Fibroblast of skin of left quadriceps (primary cell): ENCODE results near the gene TRPV6.

Experiments used
- DNase-seq, 2 experiments: peaks; one replicate each; pipeline ENCODE4 v3.0.0-alpha.2; 2013; ENCODE audit warnings: low read depth in 2 of 2

TRPV6 gene

DNA sequence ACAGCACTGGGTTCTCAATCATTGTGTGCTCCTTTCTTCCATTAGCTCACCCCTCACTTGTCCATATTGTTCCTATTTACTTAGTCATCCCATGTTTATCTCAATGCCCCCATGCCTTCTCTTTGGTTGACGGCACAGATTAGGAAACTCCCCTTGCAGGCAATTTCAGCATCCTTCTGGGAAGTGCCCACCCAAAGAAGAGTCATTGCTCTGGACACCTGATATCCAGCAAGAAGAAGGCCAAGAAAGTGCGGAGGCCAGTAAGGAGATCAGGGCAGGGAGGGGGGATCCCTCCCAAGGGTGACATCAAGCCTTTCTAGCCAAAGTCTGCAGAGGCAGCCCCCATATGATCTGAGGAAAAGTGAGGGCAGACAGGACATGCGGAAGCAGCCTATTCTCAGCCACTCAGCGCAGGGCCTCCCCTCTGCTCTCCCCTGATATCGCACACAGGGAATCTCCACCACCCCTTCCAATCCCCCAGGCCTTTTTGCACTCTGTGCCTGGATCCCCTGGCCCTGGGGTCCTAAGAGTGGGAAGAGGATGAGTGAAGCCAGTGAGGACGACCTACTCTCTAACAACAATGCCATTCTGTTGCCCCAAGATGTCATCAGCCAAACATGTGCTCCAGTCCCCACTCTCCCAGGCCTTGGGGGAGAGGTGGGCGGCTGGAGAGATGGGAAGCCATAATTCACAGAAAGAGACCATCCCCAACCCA is 1.8 kb downstream of the TRPV6 start:
- no peak for DNase-seq

DNA sequence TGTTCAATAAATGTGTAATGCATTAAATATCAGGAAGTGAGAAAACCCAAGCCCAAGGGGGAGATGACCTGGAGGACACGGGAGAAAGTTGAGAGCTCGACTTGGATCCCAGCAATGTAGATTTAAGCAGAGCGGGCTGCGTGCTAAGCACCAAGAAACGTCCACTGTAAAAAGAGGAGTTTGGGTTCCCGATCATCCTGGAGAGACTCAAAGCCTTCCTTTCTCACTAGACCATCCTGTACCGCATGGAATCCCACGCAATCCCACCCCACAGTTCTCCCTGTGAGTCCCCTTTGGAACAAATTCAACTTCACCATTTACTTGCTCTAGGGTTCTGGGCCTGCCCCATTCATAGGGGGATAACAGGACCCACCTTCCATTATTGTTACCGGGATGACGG is 2.4 kb downstream of the TRPV6 start:
- no peak for DNase-seq

DNA sequence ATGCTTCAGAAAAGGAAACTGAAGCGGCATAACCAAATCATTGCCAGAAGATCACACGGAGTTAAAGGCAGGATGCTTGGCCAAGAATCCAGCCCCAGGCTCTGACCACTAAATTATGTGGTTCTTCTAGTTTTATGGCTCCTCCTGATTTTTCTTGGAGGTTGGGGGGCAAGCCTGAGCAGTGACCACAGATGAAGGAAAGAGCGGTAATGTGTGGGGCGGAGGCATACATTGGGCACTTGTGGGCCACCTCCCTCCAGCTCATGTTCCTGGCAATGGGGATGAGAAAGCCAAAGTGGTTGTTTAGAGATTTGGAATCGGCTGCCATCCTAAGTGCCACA is 3.2 kb downstream of the TRPV6 start:
- no peak for DNase-seq

DNA sequence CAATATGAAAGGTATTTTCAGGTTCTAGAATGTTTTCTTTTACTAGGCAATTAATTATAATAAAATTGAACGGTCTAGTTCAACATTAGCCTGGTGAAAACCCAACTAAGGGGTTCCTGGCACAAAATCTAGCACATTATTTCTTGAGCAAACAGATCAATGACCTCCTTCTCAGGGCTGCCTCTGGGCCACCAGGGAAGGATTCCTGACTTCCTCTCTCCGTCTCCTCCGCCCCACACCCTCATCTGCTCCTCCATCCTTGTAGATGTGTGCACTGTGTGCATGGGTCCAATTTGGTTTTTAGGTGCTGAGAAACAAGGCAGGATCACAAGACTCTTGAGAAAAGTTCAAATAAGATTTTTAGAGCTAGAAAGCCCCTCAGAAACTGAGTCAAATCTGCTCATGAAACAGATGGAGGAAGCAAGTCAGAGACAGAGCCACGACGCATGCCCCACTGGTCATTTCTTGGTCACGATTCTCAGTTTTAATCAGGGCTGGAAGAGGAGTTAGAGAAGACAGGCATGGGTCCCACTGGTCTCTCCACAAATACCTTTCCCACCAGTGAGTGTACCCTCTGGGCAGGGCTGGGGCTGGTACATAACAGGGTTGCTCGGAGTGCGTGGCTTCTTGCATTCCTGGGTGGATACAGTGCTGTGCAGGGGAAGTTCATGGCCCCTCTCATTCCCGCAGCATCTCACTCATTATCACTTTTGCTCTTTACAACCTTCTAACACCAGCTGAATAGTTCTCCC is 3.8 kb downstream of the TRPV6 start:
- no peak for DNase-seq

DNA sequence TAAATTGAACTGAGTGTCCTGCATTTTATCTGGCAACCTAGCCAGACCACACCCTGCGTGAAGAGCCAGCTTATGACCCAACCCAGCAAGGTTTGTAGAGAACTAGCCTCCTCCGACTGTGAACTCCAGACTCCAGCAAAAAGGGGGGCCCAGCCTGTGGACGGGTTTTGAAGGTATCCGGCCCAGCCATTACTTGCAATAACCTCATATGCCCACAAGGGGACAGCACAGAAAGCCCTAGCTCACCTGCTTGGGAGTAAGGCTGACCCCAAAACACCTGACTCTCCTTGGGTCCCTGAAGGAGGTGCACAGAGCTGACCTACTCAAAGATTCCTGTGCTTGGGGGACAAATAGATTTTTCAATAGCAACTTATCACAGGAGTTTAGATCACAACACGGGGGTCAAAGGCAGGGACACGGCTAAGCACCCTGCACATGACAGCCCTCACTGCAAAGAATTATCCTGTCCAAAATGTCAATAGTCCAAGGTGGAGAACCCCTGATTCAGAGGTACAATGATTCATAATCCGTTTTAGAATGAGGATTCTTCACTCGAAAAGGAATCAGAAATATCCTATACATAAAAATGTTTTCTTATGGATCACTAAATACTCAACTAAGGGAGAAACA is 4.6 kb downstream of the TRPV6 start:
- DNase-seq: no peak

DNA sequence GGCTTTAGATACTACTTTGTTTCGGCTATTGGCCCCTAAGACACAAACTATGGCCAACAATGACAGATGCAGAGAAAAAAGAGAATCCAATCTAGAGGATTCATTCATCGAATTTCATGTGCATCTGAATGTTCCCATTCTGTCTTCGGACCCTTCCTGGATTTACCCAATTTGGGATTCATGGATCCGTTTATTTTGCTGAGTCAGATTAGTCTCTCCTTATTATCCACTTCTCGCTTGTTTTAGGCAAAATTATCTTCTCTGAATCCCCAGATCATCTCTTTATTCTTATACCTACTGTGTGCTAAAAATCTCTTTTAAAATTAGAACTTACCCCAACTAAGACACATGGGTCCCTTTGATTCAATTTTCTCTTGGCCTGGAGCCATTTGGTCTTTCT is 6.5 kb downstream of the TRPV6 start:
- DNase-seq: no peak

DNA sequence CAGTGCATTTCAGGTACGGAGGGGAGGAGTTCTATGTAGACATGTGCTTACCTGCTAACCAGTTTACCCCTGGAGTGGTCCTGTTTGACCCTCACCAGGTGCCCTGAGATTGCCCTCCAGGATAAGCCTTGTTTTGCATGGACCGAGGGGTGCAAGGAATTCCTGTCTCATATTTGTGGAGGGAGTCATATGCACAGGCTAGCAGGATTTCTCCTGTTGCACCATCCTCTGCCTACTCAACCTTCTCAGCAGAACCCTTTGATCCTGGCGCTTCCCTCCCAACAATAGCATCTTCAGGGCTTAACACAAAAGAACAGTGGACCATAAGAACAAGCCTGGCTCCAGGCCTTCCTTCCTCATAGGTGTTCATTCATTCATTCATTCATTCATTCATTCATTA is 7.2 kb downstream of the TRPV6 start:
- no peak for DNase-seq

DNA sequence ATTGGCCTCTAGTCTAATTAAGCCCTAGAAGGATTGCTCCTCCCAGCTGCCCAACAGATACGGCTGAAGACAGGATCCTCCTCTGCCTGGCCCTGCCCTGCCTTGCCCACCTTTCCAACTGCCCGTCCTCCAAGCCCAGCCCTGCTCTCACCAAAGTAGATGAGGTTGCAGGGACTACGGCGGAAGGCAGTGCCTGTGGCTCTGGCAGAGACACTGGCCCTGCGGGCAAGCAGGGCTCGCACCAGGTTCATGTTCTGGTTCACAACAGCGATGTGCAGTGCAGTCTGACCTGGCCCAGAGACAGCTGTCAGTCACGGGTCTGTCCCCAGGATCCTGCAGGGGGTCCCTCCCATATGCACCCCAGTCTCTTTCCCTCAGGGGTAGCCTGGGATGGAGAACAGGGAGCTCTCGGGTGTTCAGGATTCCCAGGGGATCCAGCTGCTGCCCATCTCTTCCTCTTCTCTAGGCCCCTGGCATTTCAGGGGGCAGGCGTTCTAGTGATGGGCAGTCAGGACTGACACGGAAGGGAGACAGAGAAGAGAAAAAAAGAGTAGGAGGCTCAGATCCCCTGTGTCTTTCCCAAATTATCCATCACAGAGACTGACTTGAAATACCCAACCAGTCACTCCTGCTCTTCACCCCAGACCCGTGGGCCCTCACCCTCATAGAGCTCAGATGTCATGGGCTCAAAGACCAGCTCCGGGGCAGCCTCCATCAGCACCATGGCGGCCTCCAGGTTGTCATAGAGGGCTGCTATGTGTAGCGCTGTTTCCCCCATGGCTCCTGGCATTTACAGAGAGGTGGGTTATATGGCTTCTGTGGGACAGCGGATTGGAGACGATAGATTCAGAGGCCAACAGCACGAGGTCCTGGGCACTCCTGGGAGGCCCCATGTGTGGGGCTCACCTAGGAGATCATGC is 8.3 kb downstream of the TRPV6 start:
- DNase-seq: no peak

DNA sequence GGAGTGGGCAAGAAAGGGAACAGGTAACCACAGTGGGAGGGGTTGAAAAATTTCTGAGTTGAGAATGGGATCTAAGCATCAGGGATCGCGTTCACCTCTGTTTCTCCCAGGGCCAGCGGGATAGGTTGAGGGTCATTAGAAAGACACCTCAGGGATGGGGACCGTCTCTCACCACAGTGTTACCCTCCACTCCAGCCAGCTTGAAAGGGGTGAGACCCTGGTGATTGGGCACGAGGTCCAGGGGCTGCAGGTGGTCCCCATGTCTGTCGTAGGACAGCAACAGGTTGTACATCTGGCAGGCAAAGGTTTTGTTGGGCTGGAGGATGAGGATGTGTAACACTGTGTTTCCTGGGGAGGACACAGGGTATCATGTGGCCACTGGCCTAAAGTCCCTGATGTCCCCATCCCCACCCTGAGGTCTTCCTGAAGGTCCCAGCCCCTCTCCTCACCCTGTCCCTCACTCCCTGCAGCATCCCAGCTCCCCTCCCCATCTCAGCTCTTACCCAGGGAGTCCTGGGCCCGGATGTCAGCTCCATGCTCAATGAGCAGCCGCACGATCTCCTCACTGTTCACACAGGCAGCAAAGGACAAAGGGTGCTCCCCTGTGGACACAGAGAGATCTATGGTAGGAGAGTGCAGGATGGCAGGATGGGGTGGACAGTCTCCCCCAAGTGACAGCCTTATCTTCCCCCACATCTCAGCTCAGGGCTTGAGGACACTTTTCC is 9.1 kb downstream of the TRPV6 start:
- DNase-seq: no peak

DNA sequence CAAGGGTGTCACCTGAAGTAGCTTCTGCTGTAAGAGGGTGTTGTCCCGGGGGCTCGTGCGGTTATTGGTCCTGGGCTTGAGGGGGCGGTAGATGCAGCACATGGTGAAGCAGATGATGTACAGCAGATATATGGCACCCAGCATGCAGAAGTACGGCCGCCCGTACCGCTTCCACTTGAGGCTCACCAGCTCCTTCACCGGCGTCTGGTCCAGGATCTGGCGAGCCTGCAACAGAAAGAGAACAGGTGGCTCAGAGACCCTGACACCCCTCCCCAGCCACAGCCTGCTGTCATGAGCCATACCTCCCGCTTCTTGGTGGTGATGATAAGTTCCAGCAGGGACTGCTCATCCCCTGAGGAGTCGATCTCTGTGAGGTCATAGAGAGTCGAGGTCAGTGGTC is 10.1 kb downstream of the TRPV6 start:
- no peak for DNase-seq

DNA sequence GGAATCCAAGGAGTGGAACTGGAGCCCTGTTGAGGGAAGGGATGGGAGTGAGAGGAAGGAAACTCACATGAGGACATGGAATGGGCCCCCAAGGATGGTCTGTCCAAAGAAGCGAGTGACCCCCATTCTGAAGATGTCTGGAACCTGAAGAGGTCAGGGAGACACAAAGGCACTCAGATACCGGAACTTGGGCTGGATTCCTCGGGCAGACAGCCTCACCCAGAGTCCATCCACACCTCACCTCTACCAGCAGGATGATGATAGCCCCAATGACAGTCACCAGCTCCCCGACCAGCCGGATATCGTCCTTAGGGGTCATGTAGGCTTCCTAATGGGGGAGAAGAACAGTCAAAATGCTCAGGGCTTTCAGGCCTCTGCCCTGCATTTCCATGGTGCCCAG is 10.7 kb downstream of the TRPV6 start:
- DNase-seq: no peak

DNA sequence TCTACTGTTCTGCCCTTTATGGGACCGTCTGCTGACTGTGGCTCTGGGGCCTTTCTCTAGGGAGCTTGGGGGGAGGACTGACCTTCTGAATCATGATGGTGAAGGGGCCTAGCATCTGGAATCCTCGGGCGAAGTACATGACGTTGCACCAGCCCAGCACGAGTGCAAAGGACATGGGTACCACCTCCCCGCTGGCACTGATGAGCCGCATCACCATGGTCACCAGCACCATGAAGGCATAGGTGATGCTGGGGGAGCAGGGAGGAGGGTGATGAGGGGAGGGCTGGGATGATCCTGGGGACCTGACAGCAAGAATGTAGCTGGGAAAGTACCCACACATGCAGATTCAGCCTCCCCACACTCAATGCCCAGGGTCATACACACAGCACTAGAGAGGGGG is 11.1 kb downstream of the TRPV6 start:
- DNase-seq: no peak

DNA sequence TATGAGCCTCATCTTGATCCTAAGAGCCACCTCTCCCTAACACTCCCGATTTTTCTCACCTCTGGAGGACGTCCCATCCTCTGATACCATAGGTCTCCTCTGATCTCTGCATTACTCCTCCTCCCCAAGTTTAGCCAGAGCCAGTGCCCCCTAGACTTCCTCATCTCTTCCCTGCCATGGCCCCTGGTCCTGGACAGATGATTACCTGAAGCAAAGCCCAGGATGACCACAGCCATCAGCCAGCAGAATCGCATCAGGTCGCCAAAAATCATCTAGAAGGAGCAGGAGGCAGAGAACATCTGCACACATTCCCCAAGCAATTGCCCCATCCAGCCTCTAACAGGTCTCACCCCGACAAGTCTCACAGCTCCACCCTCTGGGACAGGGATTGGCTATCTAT is 11.7 kb downstream of the TRPV6 start:
- DNase-seq: no peak

DNA sequence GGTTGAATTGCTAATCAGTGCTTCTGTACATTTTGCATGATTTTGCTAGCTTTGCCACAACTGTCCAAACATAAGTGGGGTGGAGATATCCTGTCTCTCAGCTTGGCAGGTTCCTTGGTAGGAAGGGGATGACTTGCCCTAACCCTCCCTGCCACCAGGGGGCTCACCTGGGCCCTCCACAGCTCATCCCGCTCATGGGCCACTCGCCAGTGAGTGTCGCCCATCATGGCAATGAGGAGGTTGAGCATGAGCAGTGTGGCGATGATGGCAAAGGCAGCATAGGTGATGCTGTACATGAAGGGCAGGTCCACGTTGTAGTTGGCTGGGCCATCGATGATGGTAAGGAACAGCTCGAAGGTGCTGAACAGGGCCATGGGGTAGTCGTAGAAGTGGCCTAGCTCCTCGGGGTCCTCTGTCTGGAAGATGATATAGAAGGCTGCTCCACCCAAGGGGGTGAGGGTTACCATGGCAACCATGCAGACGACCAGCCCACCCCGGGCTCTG is 12.2 kb downstream of the TRPV6 start:
- DNase-seq: no peak

DNA sequence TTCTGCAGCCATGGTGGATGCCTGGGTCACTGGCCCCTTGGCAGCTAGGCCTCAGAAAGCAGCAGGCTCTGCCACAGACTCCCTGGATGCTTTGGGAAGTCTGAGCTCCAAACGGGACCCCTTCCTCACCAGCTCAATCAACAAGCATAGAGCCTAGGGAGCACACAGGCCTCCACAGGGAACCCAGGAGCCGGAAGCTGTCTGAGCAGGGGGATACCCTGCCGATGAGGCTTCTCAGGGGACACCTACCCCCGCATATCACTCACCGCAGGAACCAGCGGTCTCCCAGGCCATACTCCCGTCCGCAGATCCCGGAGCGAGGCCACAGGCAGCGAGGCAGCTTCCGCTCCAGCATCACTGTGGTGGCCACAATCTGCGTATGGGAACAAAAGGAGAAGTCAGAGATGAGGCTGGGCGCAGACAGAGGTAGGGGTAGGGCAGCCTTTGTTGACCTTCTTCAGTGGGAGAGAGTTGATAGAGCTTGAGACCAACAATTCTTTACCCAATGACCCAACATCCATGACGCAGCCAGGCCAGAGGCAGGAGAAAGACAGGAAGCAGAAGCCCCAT is 13.4 kb downstream of the TRPV6 start:
- DNase-seq: no peak

DNA sequence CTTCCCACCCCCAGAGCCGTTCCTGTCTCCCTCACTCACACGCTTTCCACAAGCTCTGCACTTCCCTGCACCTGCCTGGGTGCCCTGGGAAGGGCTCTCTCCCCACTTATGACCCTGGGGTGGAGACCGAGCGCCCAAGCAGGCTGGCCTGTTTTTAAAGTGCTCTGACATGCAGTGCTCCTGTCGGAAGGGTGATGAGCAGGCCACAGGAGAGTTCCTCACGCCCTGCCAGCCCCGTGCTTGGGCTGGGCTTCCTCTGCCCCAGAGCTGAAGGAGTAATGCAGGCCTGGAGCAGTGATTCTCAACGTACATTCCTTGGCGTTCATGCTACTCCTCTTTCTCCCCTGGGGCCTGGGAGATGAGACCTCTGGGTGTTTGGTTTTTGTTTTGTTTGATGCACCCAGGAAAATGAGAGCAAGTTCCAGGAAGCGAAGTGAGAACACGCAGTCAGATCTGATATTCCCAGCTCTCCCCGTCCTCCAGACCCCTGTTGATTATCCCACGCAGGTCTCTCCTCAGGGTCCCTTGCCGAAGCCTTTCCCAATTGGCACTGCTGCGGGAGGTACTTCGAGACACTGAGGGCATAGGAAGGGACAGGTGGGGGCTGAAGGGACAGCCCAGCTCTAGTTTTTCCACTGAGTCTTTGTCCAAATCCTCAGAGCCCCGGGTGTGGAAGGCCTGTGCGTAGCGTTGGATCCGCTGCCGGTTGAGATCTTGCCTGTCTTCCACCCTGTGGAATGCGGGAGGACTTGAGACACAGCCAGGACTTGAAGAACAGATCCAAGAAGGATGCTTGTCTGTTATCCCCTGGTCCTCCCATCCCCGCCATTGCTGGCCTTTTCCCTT is 14.1 kb downstream of the TRPV6 start:
- no peak for DNase-seq

DNA sequence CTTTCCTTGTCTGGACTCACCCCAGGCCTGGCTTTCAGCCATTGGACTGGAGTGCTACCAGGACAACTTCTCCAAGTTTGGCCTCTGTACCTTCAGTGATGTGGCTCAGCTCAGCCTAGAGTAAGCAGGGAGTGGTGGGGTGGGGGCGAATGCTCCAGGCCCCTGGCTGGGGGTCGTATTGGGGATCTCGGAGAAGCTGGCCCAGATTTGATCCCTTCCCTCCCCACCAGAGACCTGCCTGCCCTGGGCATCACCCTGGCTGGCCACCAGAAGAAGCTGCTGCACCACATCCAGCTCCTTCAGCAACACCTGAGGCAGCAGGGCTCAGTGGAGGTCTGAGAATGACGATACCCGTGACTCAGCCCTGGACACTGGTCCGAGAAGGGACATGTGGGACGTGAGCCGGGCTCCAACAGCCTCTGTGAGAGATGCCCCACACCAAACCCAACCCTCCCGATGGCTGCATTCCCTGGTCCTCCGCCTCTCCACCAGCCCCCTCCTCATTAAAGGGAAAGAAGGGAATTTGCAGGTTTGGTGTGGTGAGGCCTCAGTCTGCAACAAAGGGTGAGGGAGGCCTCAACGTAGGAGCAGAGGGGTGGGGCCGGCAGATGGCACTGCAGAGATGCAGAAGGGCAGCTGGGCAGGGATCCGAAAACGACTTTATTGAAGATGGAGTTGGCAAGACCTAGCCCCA is 14.8 kb downstream of the TRPV6 start:
- DNase-seq: no peak

DNA sequence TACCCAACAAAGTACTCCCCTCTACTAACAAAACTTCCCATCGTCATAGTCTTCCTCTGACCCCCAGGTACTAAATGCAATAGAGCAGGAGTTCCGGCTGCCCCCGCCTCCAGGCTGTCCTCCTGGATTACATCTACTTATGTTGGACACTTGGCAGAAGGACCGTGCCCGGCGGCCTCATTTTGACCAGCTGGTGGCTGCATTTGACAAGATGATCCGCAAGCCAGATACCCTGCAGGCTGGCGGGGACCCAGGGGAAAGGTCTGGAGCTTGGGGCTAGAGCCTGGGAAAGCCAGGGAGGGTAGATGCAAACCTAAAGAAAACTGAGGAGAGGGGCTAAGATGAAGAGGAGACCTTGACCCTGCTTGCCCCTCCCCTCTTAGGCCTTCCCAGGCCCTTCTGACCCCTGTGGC is 15.4 kb downstream of the TRPV6 start:
- DNase-seq: no peak

DNA sequence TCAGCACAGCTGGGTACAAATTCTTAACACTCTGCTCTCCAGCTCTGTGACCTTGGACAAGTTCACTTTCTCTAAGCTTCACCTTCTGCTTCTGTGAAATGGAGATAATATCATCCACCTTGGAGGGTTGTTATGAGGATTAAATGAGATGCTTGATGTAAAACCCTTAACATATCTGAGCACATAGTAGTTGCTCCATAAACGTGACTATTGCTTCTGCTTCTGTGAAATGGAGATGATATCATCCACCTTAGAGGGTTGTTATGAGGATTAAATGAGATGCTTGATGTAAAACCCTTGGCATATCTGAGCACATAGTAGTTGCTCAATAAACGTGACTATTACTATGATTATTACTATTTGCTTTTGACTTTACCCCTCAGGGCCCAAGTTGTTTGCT is 16.1 kb downstream of the TRPV6 start:
- DNase-seq: no peak
